HFF-Myc (cell line): Measurements from ENCODE around the gene ZNF516.

Experiments used
- DNase-seq: peaks from one replicate; pipeline ENCODE4 v3.0.0-alpha.2; 2011; ENCODE audit warnings: low read depth; ENCODE audit errors: extremely low read depth
- H3K4me3 ChIP-seq: replicated peaks from 2 replicates; pipeline ENCODE4 v1.5.1; 2011; ENCODE audit warnings: low read depth, mild to moderate bottlenecking, control low read depth, low read length
- TF ChIP-seq, protein P1 (sequence below): IDR thresholded peaks from 2 replicates; pipeline ENCODE4 v1.5.1; 2012; ENCODE audit warnings: mild to moderate bottlenecking, low read depth, low read length, control low read depth; ENCODE audit errors: missing control alignments

Gene ZNF516

DNA sequence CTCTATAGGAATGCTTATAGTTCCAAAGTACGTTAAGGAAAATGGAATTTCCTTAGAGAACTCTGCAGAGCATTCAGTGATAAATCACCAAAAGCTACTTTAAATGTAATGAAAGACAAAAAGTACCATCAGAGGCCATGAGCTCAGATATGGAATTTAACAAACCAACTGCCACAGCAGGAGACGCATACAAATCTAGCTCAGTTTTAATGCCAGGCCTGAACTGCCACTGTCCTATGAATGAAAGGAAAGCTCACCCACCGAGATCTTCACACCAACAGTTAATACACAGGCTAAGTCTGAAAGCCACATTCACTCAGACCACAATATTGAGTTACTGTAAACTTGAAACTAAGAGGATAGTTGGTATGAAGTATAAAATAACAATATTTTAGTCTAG is 126.8 kb downstream of the ZNF516 start:
- TF ChIP-seq, protein P1, sequence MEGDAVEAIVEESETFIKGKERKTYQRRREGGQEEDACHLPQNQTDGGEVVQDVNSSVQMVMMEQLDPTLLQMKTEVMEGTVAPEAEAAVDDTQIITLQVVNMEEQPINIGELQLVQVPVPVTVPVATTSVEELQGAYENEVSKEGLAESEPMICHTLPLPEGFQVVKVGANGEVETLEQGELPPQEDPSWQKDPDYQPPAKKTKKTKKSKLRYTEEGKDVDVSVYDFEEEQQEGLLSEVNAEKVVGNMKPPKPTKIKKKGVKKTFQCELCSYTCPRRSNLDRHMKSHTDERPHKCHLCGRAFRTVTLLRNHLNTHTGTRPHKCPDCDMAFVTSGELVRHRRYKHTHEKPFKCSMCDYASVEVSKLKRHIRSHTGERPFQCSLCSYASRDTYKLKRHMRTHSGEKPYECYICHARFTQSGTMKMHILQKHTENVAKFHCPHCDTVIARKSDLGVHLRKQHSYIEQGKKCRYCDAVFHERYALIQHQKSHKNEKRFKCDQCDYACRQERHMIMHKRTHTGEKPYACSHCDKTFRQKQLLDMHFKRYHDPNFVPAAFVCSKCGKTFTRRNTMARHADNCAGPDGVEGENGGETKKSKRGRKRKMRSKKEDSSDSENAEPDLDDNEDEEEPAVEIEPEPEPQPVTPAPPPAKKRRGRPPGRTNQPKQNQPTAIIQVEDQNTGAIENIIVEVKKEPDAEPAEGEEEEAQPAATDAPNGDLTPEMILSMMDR: no peak
- no peak overlapping the region for H3K4me3 ChIP-seq
- no peak for DNase-seq

DNA sequence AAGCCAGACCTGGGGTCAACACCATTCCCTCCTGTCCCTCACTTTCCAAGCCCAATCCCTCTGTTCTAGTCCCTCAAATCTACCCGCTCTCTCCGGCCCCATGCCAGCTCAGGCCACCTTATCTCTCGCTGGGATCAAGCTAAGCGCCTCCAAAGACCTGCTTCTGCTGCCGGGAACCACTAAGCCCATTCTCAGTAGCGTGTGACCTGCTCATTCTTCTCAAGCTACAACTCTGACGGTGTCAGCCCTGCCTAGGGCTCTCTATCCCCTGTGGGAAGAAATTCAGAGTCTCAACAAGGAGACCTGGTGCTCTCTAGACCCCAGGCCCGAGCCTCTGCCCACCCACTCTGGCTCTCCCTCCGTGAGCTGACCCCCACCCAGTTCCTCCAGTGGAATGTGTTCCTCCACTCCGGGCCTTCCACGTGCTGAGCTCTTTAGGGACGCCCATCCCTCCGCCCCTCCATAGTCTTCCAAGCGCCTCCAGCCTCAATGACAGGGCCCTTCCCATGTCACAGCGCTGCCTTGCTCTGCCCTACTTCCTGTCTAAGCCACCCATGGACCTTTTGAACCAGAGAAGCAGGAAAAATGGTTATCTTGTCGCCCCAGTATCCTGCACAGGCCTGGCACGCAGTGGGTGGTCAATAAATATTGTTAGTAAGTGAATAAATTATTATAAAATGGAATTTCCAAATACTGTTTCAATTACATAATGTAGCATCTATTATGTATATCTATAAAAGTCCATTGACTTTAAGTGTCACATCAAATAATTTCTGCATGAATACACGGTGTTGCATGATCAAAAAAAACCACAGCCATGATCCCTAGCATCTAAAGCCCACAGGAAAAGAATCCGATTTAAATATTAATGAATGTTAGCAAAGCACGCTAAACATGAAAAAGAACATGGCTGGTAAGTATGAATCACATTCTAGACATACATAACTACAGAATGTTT is 127.6 kb downstream of the ZNF516 start:
- DNase-seq: no peak
- TF ChIP-seq, protein P1: no peak
- no peak overlapping the region for H3K4me3 ChIP-seq

DNA sequence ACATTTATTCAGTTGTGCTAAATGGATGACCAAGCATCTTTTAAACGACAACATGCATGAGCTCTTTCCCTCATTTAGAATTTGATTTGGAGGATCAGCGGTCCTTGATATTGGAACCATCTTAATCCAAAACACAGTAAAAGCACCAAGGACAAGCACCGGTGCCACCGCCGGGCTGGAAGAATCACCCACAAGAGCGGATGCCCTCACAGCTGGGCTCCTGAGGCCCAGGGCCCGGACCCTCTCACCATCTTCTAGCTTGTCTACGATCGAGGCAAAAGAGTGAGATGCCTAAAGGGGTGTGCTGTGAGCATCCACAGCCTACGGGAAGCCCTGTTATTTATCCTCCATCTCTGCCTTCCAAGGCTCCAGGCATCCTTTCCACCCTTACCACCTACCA is 129.5 kb downstream of the ZNF516 start:
- TF ChIP-seq, protein P1: no peak
- H3K4me3 ChIP-seq: no peak overlapping the region
- DNase-seq: no peak

DNA sequence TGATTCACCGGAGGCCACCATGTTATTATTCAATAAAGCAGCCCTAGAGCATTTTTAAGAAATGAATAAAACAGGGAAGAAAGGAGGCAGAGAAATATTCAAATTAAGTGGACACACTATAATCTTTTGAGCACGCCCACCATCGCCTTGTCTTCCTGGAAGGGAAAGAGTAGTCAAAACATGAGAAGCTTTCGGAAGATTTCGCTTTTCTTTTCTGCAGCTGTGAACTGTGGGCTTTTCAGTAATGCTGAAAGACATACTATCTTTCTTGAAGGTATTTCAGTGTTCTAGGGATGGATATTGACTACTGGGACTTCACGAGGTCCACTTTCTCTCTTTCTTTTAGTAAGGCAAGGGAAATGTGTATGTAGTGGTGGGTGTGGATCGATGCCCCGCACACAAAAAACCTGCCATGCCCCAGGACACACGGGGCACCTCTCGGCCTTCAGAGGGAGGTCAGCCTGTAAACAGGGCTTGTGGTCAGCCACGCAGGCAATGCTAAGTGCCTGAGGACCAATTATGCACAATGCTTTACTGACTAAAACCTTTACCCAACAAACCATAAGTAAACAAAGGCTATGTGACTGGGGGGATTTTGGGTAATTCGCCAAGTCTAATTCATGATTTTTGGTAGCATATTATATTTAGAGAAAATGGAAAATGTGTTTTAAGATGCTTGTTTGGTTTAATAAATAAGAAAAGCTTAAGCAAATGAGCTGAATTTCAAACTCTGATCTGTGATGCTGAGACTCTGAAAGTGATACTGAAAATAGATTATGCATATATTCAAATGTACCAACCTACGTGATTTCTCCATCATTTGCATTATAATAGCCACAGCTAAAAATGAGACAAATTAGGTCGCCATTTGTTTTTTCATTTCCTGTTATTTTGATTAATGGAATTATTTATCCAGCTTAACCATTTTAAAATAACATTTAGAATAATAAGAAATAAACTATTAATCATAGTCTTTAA is 130.5 kb downstream of the ZNF516 start:
- TF ChIP-seq, protein P1: no peak
- H3K4me3 ChIP-seq: no peak overlapping the region
- no peak for DNase-seq

DNA sequence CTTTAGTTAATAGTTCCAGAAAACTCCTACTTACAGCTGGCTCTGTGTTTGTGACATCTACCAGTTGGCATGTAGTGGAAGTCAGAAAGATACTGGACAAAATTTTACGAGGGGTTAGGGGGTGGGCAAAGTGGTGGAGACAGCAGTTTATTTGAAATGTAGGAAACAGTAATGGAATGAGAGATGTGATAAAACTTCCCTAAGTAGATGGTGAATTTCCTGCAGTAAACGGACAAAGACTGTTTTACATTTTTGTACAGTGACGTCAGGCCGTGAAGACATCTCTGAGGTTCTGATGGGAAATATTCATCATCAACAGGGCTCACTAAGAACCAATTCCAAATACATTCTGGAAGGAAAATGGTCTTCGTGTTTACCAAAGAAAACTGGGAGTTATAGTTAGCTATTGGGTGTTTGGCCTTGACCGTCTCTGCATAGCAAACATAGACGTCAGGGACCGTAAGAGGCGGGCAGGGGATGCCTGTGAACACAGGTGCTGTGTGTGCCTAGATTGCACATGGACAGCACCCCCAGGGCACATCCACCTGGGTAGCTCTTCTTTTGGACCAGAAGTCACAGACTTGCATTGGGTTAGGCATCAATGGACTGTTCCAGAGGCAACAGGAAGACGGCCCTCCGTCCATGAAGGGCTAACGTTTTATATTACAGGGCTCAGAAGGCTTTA is 131.5 kb downstream of the ZNF516 start:
- TF ChIP-seq, protein P1: no peak
- peak; percentile 32 for DNase-seq
- no peak overlapping the region for H3K4me3 ChIP-seq

DNA sequence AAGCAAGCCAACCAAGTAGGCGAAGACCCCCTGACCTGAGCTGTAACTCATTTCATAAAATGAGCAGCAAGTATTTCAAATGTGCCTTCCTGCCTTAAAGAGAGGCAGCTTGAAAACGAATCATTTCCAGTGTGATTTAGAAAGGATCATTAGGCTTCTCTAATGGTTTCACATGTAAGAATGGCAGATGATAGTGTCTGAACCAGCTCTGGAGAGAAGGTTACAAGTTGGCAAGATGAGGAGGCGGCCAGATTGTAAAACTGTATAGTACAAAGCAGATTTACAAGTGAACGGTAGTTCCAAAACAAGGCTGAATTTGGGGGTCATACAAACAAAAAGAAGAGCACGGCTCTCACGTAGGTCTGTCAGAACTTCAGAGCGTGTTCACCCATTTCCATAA is 132.4 kb downstream of the ZNF516 start:
- TF ChIP-seq, protein P1: no peak
- H3K4me3 ChIP-seq: no peak overlapping the region
- no peak for DNase-seq
